ENCODE measurements around the gene SLC8A2. TPM values are rescaled to one million over a fixed set of nuclear protein-coding genes. Genes with fewer than 3 reads are reported as not detected.

SLC8A2 gene
- total and polyA plus RNA-seq, 2 donors (not counting 1 experiment from before 2014, with no cell fraction given) = 0.07 TPM; not detected in 1

GRCh38 chr19:47432091-47432490 is 39.6 kb downstream of the SLC8A2 start:
- H3K4me2 ChIP-seq (replicated peaks; ENCODE audit: low read depth, low read length, poor library complexity, severe bottlenecking) = no peak overlapping the region
- no peak overlapping the region for H3K4me3 Mint-ChIP-seq
- intact Hi-C loops (cut with micrococcal nuclease) = no loop called here
- peaks cover 0 to 33% (median 4%) of the 10 kb centered on the region in 3 donors for H3K9me3 ChIP-seq (ENCODE audit: control extremely low read depth in 1 of 3, control insufficient read depth in 2 of 3, insufficient read depth in 1 of 3, low read length in 2 of 3)
- ChIA-PET POLR2A (interaction anchor here (0.5 kb wide), 1 partner anchor 87 kb away, joined by 3 read pairs; no protein-coding TSS in a partner anchor), CTCF (interaction anchor here (0.7 to 9.0 kb wide), 6 partner anchors 52 to 609 kb away, joined by 3 to 175 read pairs (median 10); partner anchors contain the start of genes KPTN and NAPA)
- peaks cover 16% of the 10 kb centered on the region for H3K4me1 Mint-ChIP-seq
- H3K27me3 Mint-ChIP-seq = peaks cover 53% of the 10 kb centered on the region
- no peaks in the 10 kb centered on the region for H3K79me2 ChIP-seq (ENCODE audit: control insufficient read depth, insufficient read depth, low read length)
- H3K27me3 ChIP-seq (replicated peaks in 1 of 4; ENCODE audit: control extremely low read depth in 1 of 4, control insufficient read depth in 3 of 4, insufficient read depth in 4 of 4, low read length in 3 of 4) = peaks cover 0 to 88% (median 48%) of the 10 kb centered on the region in 4 experiments
- H3K9ac ChIP-seq (ENCODE audit: low read length) = no peak overlapping the region
- H2AFZ ChIP-seq (ENCODE audit: insufficient read depth, low read depth, low read length, poor library complexity, severe bottlenecking) = no peak overlapping the region
- H3K9me3 Mint-ChIP-seq (ENCODE audit: insufficient read depth) = no peaks in the 10 kb centered on the region
- H3K36me3 ChIP-seq (replicated peaks in 1 of 2; ENCODE audit: control extremely low read depth in 1 of 2, control insufficient read depth in 1 of 2, extremely low read depth in 1 of 2, insufficient read depth in 2 of 2, low read length in 1 of 2) = no peaks in the 10 kb centered on the region
- H3K4me1 ChIP-seq (ENCODE audit: control insufficient read depth in 2 of 2, insufficient read depth in 2 of 2, low read length in 2 of 2) = peaks cover 27 to 29% of the 10 kb centered on the region in 2 donors
- no peak for TF ChIP-seq EZH2 (IDR thresholded peaks at IDR 0.05; ENCODE audit: borderline replicate concordance, insufficient read depth, low read depth, low read length, poor library complexity, severe bottlenecking)
- no peak for TF ChIP-seq CTCF (IDR thresholded peaks at IDR 0.05)
- H3K27ac ChIP-seq (ENCODE audit: low read length in 2 of 2) = no peak overlapping the region
- no peak overlapping the region for H3K27ac Mint-ChIP-seq
- H3K4me3 ChIP-seq (ENCODE audit: control extremely low read depth in 1 of 5, extremely low read depth in 1 of 5, insufficient read depth in 1 of 5, low read depth in 2 of 5, low read length in 4 of 5) = no peak overlapping the region
- no peak for ATAC-seq (ENCODE audit: low read depth)
- H4K20me1 ChIP-seq (ENCODE audit: control insufficient read depth, insufficient read depth, low read length, poor library complexity, severe bottlenecking) = no peaks in the 10 kb centered on the region
- DNase-seq = peak; percentile 3
- 47% methylated on average over 18 of the region's 18 CpGs for WGBS (ENCODE audit: insufficient coverage)

- Histone ChIP-seq H3K4me1 (ENCODE audit: control insufficient read depth in 2 of 2, insufficient read depth in 2 of 2, low read length in 2 of 2) (peaks cover 22 to 26% of the 10 kb centered on the region in 2 donors), H3K4me2 (replicated peaks; ENCODE audit: low read depth, low read length, poor library complexity, severe bottlenecking) (peak overlapping the region; percentile 58), H3K9me3 (ENCODE audit: control extremely low read depth in 1 of 3, control insufficient read depth in 2 of 3, insufficient read depth in 1 of 3, low read length in 2 of 3) (peaks cover 0 to 41% (median 4%) of the 10 kb centered on the region in 3 donors), H3K9ac (ENCODE audit: low read length) (no peak overlapping the region), H3K27ac (ENCODE audit: low read length in 2 of 2) (no peak overlapping the region), H3K79me2 (ENCODE audit: control insufficient read depth, insufficient read depth, low read length) (no peaks in the 10 kb centered on the region), H3K36me3 (replicated peaks in 1 of 2; ENCODE audit: control extremely low read depth in 1 of 2, control insufficient read depth in 1 of 2, extremely low read depth in 1 of 2, insufficient read depth in 2 of 2, low read length in 1 of 2) (no peaks in the 10 kb centered on the region), H4K20me1 (ENCODE audit: control insufficient read depth, insufficient read depth, low read length, poor library complexity, severe bottlenecking) (no peaks in the 10 kb centered on the region), H3K27me3 (replicated peaks in 1 of 4; ENCODE audit: control extremely low read depth in 1 of 4, control insufficient read depth in 3 of 4, insufficient read depth in 4 of 4, low read length in 3 of 4) (peaks cover 0 to 92% (median 48%) of the 10 kb centered on the region in 4 experiments), H2AFZ (ENCODE audit: insufficient read depth, low read depth, low read length, poor library complexity, severe bottlenecking) (peak overlapping the region; percentile 28), H3K4me3 (ENCODE audit: control extremely low read depth in 1 of 5, extremely low read depth in 1 of 5, insufficient read depth in 1 of 5, low read depth in 2 of 5, low read length in 4 of 5) (no peak overlapping the region)
- WGBS (ENCODE audit: insufficient coverage) = 6% methylated on average over 68 of the region's 69 CpGs
- peak; percentile 25 for ATAC-seq (ENCODE audit: low read depth)
- CTCF ChIA-PET = interaction anchor here (1.2 kb wide), 1 partner anchor 133 kb away, joined by 3 read pairs; no protein-coding TSS in a partner anchor
- Mint-ChIP-seq H3K4me1 (peaks cover 12% of the 10 kb centered on the region), H3K27ac (no peak overlapping the region), H3K27me3 (peaks cover 46% of the 10 kb centered on the region), H3K4me3 (peak overlapping the region; percentile 12), H3K9me3 (ENCODE audit: insufficient read depth) (no peaks in the 10 kb centered on the region)
- POLR2A ChIA-PET = no interaction called here
- DNase-seq = peak; percentile 50
- TF ChIP-seq EZH2 (IDR thresholded peaks at IDR 0.05; ENCODE audit: borderline replicate concordance, insufficient read depth, low read depth, low read length, poor library complexity, severe bottlenecking) = no peak
- TF ChIP-seq CTCF (IDR thresholded peaks at IDR 0.05) = no peak
- intact Hi-C loops (cut with micrococcal nuclease) = no loop called here
Observed at GRCh38 chr19:47430041-47430802, 41.5 kb downstream of the SLC8A2 start.
